Heart left ventricle (tissue), 16 donors: ENCODE data around the gene MAP7D3. TPM values are rescaled to one million over a fixed set of nuclear protein-coding genes. Genes with fewer than 3 reads are reported as not detected.

Experiments used
- ATAC-seq, 4 donors: fragments of 200-7000 bp; cut with Tn5 transposase; one replicate each; pipeline ENCODE4 v1.9.1; 2020 to 2022; ENCODE audit warnings: moderate library complexity in 4 of 4, mild to moderate bottlenecking in 3 of 4, moderate number of reproducible peaks in 1 of 4
- DNase-seq, 5 donors: peaks; one replicate each; pipeline ENCODE4 v3.0.0-alpha.2; 2020
- H3K27ac ChIP-seq, 12 donors: fragments of 200-600 bp; sonication (generic) in 4 of 12; one replicate each; pipeline versions ENCODE4 v1.5.0 to v1.8.0; 2016 to 2022; ENCODE audit warnings: mild to moderate bottlenecking in 2 of 12
- H3K27me3 ChIP-seq, 9 donors: fragments of 200-600 bp; sonication (generic) in 2 of 9; one replicate each; pipeline versions ENCODE4 v1.5.1 to v1.8.0; 2016 to 2022; ENCODE audit warnings: mild to moderate bottlenecking in 3 of 9
- H3K36me3 ChIP-seq, 9 donors: fragments of 200-600 bp; sonication (generic) in 2 of 9; one replicate each; pipeline versions ENCODE4 v1.5.0 to v1.8.0; 2018 to 2022; ENCODE audit warnings: mild to moderate bottlenecking in 2 of 9
- H3K4me1 ChIP-seq, 12 donors: fragments of 200-600 bp; sonication (generic) in 4 of 12; one replicate each; pipeline versions ENCODE4 v1.5.0 to v1.8.0; 2016 to 2022; ENCODE audit warnings: mild to moderate bottlenecking in 3 of 12
- H3K4me3 ChIP-seq, 12 donors: fragments of 200-600 bp; sonication (generic) in 4 of 12; one replicate each; pipeline versions ENCODE4 v1.5.0 to v1.8.0; 2017 to 2022; ENCODE audit warnings: mild to moderate bottlenecking in 9 of 12, moderate library complexity in 4 of 12
- H3K9me3 ChIP-seq, 12 donors: fragments of 200-600 bp; sonication (generic) in 4 of 12; one replicate each; pipeline versions ENCODE4 v1.5.0 to v1.8.0; 2016 to 2022; ENCODE audit warnings: mild to moderate bottlenecking in 1 of 12
- POLR2A ChIP-seq, 2 donors: fragments of 450-650 bp; IDR thresholded peaks; one replicate each; pipeline ENCODE4 v1.6.1; 2017; ENCODE audit warnings: antibody characterized with exemption in 2 of 2, mild to moderate bottlenecking in 2 of 2, moderate library complexity in 2 of 2
- WGBS, 4 donors: extraction: QIAGEN DNeasy Blood & Tissue Kit in 2 of 4; methylation state at CpG; one replicate each; pipeline versions ENCODE4 v1.1.5 to v1.1.7; 2013 to 2018; 5-methylcytosine and 5-hydroxymethylcytosine counted together
- intact Hi-C, 10 donors: fragments of 100-400 bp; cut with DNase I; formaldehyde crosslinking; loops; one replicate each; pipeline versions ENCODE4 v1.11.1 to v1.14.2; 2022
- polyA plus RNA-seq, 2 donors: library from polyadenylated mRNA; stranded (reverse); fragments of 200-250 nt; gene quantifications; one replicate each; pipeline ENCODE4 v1.2.3, GENCODE V29; 2013
- total RNA-seq, 9 donors: library from RNA; depleted of rRNA in 2 of 9; stranded (reverse); fragments of >200 nt in 2 of 9; fragmentation: NEBNext Ultra II Directional in 3 of 9; extraction: Animal tissue kit (Norgen Biotek cat#: 25700) in 3 of 9; gene quantifications; one replicate each; pipeline versions ENCODE4 v1.1.0 to v1.2.4, GENCODE V29; 2016 to 2023
- TF ChIP-seq, protein P1 (sequence below), 12 donors: fragments of 200-600 bp; sonication (generic) in 4 of 12; IDR thresholded peaks; one replicate each; pipeline versions ENCODE4 v1.5.0 to v1.8.0; 2018 to 2022; ENCODE audit warnings: antibody characterized with exemption in 12 of 12, mild to moderate bottlenecking in 5 of 12
- donor health status: ischemic (EF 13 %, LVEDD 7.1; RV severe dilation, severe dysfunction).
- donor health status: healthy with polysubstance abuse.
- donor health status: DM: no; HTN: yes; CAD: no.
- donor health status: DM: no; HTN: no; CAD: no.
- donor health status: ischemic (EF 25% LVEDD 6.9; RV normal size, moderate dysfunction).
- donor health status: ischemic (EF 25% LVEDD 5.7; RV mildly dilated, moderate dysfunction).
- donor health status: healthy.
- donor health status: DM: yes; HTN: yes; CAD: no.
- donor health status: ischemic (EF 35%, LVEDD 5.7; RV mildly dilated, moderate dysfunction).
- donor health status: nonischemic (EF 11% LVEDD 7.7; RV severe dilation, severe dysfunction).
- donor health status: DM: yes; HTN: yes; CAD: no.
- donor health status: PGD.
- donor health status: ischemic (EF 29% LVEDD 5.4; RV normal size, mild dysfunction).
- donor health status: nonischemic (EF 23%, LVEDD 6.1; RV moderate dilation, normal function).

Gene MAP7D3
- total and polyA plus RNA-seq, 11 donors, result 8.2 to 18.4 (median 12.7) TPM

DNA sequence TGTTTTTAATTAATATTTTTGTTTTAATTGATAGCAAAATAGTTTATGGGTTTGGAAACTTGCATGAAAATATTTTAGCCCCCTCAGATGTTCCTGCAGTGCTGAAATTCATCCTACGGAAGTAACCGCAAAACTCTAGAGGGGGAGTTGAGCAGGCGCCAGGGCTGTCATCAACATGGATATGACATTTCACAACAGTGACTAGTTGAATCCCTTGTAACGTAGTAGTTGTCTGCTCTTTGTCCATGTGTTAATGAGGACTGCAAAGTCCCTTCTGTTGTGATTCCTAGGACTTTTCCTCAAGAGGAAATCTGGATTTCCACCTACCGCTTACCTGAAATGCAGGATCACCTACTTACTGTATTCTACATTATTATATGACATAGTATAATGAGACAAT lies 40.4 kb downstream of the MAP7D3 start:
- peaks cover 0 to 58% (median 13%) of the 10 kb centered on the region in 12 donors for H3K4me1 ChIP-seq
- H3K9me3 ChIP-seq, result no peaks in the 10 kb centered on the region
- ATAC-seq (no peak), DNase-seq (peak in 2 of 5 donors; percentile 44 to 58)
- intact Hi-C loops, result loop anchor here in 5 of 10 donors (2.0 to 10.0 kb wide), 4 partner anchors 41 to 184 kb away; partner anchors contain the start of gene MAP7D3 (in 1 of the 5)
- H3K27ac ChIP-seq, result peak overlapping the region in 5 of 12 donors; percentile 15 to 88 (median 65)
- H3K27me3 ChIP-seq, result peaks cover 0 to 3% (median 0%) of the 10 kb centered on the region in 9 donors
- no peak overlapping the region for H3K4me3 ChIP-seq
- no peak for TF ChIP-seq POLR2A (IDR thresholded peaks at IDR 0.05)
- TF ChIP-seq, protein P1, sequence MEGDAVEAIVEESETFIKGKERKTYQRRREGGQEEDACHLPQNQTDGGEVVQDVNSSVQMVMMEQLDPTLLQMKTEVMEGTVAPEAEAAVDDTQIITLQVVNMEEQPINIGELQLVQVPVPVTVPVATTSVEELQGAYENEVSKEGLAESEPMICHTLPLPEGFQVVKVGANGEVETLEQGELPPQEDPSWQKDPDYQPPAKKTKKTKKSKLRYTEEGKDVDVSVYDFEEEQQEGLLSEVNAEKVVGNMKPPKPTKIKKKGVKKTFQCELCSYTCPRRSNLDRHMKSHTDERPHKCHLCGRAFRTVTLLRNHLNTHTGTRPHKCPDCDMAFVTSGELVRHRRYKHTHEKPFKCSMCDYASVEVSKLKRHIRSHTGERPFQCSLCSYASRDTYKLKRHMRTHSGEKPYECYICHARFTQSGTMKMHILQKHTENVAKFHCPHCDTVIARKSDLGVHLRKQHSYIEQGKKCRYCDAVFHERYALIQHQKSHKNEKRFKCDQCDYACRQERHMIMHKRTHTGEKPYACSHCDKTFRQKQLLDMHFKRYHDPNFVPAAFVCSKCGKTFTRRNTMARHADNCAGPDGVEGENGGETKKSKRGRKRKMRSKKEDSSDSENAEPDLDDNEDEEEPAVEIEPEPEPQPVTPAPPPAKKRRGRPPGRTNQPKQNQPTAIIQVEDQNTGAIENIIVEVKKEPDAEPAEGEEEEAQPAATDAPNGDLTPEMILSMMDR (IDR thresholded peaks at IDR 0.05), result no peak
- H3K36me3 ChIP-seq, result peaks cover 0 to 54% (median 31%) of the 10 kb centered on the region in 9 donors
- 41 to 61% (median 54%) methylated on average over 5 of the region's 5 CpGs for WGBS, 4 donors

DNA sequence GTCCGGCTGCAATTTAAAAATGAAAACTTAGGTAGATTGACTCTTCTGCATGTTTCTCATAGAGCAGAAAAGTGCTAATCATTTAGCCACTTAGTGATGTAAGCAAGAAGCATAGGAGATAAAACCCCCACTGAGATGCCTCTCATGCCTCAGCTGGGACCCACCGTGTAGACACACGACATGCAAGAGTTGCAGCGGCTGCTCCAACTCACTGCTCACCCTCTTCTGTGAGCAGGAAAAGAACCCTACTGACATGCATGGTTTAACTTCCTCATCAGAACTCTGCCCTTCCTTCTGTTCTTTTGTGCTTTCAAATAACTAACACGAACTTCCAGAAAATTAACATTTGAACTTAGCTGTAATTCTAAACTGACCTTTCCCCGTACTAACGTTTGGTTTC lies 41.0 kb downstream of the MAP7D3 start:
- TF ChIP-seq POLR2A (IDR thresholded peaks at IDR 0.05), result no peak
- TF ChIP-seq, protein P1 (IDR thresholded peaks at IDR 0.05), result no peak
- H3K4me1 ChIP-seq, result peaks cover 0 to 64% (median 18%) of the 10 kb centered on the region in 12 donors
- DNase-seq (no peak), ATAC-seq (no peak)
- 39 to 64% (median 49%) methylated on average over 7 of the region's 7 CpGs for WGBS, 4 donors
- intact Hi-C loops, result loop anchor here in 5 of 10 donors (2.0 to 10.0 kb wide), 4 partner anchors 42 to 183 kb away; partner anchors contain the start of gene MAP7D3 (in 1 of the 5)
- peaks cover 0 to 3% (median 0%) of the 10 kb centered on the region in 9 donors for H3K27me3 ChIP-seq
- H3K4me3 ChIP-seq, result no peak overlapping the region
- no peaks in the 10 kb centered on the region for H3K9me3 ChIP-seq
- H3K27ac ChIP-seq, result peak overlapping the region in 5 of 12 donors; percentile 15 to 88 (median 65)
- peaks cover 0 to 54% (median 31%) of the 10 kb centered on the region in 9 donors for H3K36me3 ChIP-seq

DNA sequence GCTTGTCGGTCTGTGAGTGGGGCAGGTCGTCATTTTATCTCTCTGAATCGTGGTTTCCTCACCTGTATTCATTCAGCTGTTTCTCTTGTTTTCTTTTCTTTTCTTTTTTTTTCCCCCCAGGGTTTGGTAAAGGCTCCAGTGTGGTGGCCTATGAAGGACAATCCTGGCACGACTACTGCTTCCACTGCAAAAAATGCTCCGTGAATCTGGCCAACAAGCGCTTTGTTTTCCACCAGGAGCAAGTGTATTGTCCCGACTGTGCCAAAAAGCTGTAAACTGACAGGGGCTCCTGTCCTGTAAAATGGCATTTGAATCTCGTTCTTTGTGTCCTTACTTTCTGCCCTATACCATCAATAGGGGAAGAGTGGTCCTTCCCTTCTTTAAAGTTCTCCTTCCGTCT lies 41.4 kb downstream of the MAP7D3 start:
- peaks cover 0 to 54% (median 31%) of the 10 kb centered on the region in 9 donors for H3K36me3 ChIP-seq
- H3K9me3 ChIP-seq, result no peaks in the 10 kb centered on the region
- TF ChIP-seq POLR2A (IDR thresholded peaks at IDR 0.05), result no peak
- TF ChIP-seq, protein P1 (IDR thresholded peaks at IDR 0.05), result no peak
- DNase-seq, result no peak
- intact Hi-C loops, result loop anchor here in 8 of 10 donors (2.0 to 10.0 kb wide), 10 partner anchors 37 to 182 kb away; partner anchors contain the start of gene MAP7D3 (in 1 of the 8)
- peaks cover 0 to 69% (median 19%) of the 10 kb centered on the region in 12 donors for H3K4me1 ChIP-seq
- no peak overlapping the region for H3K4me3 ChIP-seq
- H3K27ac ChIP-seq, result peak overlapping the region in 9 of 12 donors; percentile 13 to 88 (median 67)
- peaks cover 0 to 3% (median 0%) of the 10 kb centered on the region in 9 donors for H3K27me3 ChIP-seq
- WGBS, 4 donors, result 40 to 46% (median 41%) methylated on average over 9 of the region's 9 CpGs
- ATAC-seq, result no peak

- H3K27ac ChIP-seq, result peak overlapping the region in 11 of 12 donors; percentile 33 to 88 (median 65)
- intact Hi-C loops, result loop anchor here in 8 of 10 donors (2.0 to 5.0 kb wide), 7 partner anchors 37 to 180 kb away; no protein-coding TSS in a partner anchor
- ATAC-seq, result peak in 3 of 4 donors; percentile 19 to 35 (median 21)
- no peak overlapping the region for H3K4me3 ChIP-seq
- DNase-seq, result peak; percentile 48 to 64 (median 57)
- peaks cover 0 to 73% (median 24%) of the 10 kb centered on the region in 12 donors for H3K4me1 ChIP-seq
- no peak for TF ChIP-seq POLR2A (IDR thresholded peaks at IDR 0.05)
- TF ChIP-seq, protein P1 (IDR thresholded peaks at IDR 0.05), result peak; percentile 34 to 64 (median 50)
- 34 to 42% (median 41%) methylated on average over 28 of the region's 28 CpGs for WGBS, 4 donors
- peaks cover 0 to 54% (median 31%) of the 10 kb centered on the region in 9 donors for H3K36me3 ChIP-seq
- H3K9me3 ChIP-seq, result no peaks in the 10 kb centered on the region
- H3K27me3 ChIP-seq, result peaks cover 0 to 3% (median 0%) of the 10 kb centered on the region in 9 donors
Measured at GRCh38 chrX:136209016-136209738, 42.0 kb downstream of the MAP7D3 start.
